IMR-90 (cell line): ENCODE data around the gene PXK. TPM values are rescaled to one million over a fixed set of nuclear protein-coding genes. Genes with fewer than 3 reads are reported as not detected.

Experiments used
- ATAC-seq: fragments of 200-7000 bp; cut with Tn5 transposase; 2 replicates; pipeline ENCODE4 v1.9.1; 2020; ENCODE audit warnings: low read depth, mild to moderate bottlenecking, moderate library complexity
- BruUV-seq: library from RNA; stranded (reverse); fragments of 400-500 nt; replicated peaks from 2 replicates; lab custom pipeline; 2021; lab: Mats Ljungman, UMichigan
- CTCF ChIA-PET: fragments of 300-600 bp; formaldehyde crosslinking; extraction: SDS; loops from one replicate; lab custom pipeline; 2021; ENCODE audit warnings: antibody characterized with exemption; lab: Yijun Ruan, JAX
- POLR2A ChIA-PET: fragments of 300-600 bp; sonication (Branson Sonifier 250); formaldehyde crosslinking; loops from one replicate; lab custom pipeline; 2022; ENCODE audit warnings: antibody characterized with exemption; ENCODE audit not compliant: unreplicated experiment; lab: Charles Lee
- DNase-seq: peaks from one replicate; pipeline ENCODE4 v3.0.0; 2013
- H2AFZ ChIP-seq: replicated peaks from 2 replicates; pipeline ENCODE3; 2013; ENCODE audit warnings: low read length, mild to moderate bottlenecking; ENCODE audit not compliant: poor library complexity
- H2AK5ac ChIP-seq: 2 replicates; pipeline ENCODE4 v1.6.1; 2013; ENCODE audit warnings: low read depth, low read length, inconsistent platforms
- H2AK9ac ChIP-seq: replicated peaks from 2 replicates; pipeline ENCODE3; 2013; ENCODE audit warnings: mild to moderate bottlenecking, low read depth, low read length, moderate library complexity; ENCODE audit not compliant: poor library complexity
- H2BK120ac ChIP-seq: 2 replicates; pipeline ENCODE4 v1.6.1; 2013; ENCODE audit warnings: low read depth, low read length, inconsistent platforms
- H2BK15ac ChIP-seq: 3 replicates; pipeline ENCODE4 v1.6.1; 2013; ENCODE audit warnings: low read depth, low read length, inconsistent platforms
- H2BK20ac ChIP-seq: 2 replicates; pipeline ENCODE4 v1.6.1; 2013; ENCODE audit warnings: low read depth, mild to moderate bottlenecking, inconsistent platforms, low read length, moderate library complexity
- H2BK5ac ChIP-seq: 2 replicates; pipeline ENCODE4 v1.6.1; 2013; ENCODE audit warnings: mild to moderate bottlenecking, low read depth, low read length, inconsistent platforms; ENCODE audit not compliant: poor library complexity, severe bottlenecking
- H3K14ac ChIP-seq: replicated peaks from 2 replicates; pipeline ENCODE4 v1.6.1; 2013; ENCODE audit warnings: low read depth, low read length, inconsistent platforms
- H3K18ac ChIP-seq: 2 replicates; pipeline ENCODE4 v1.6.1; 2013; ENCODE audit warnings: low read depth, low read length, control low read depth
- H3K23ac ChIP-seq: 2 replicates; pipeline ENCODE4 v1.6.1; 2013; ENCODE audit warnings: low read depth, low read length, inconsistent platforms
- H3K27ac ChIP-seq: 2 replicates; pipeline ENCODE4 v1.5.1; 2013; ENCODE audit warnings: mild to moderate bottlenecking, control low read depth, low read length; ENCODE audit not compliant: insufficient read depth
- H3K27me3 ChIP-seq: 2 replicates; pipeline ENCODE4 v1.6.1; 2013; ENCODE audit warnings: low read length; ENCODE audit not compliant: control insufficient read depth, insufficient read depth
- H3K36me3 ChIP-seq: 2 replicates; pipeline ENCODE4 v1.6.1; 2013; ENCODE audit warnings: low read length, mixed read lengths; ENCODE audit not compliant: control insufficient read depth, insufficient read depth
- H3K4ac ChIP-seq: 2 replicates; pipeline ENCODE4 v1.6.1; 2013; ENCODE audit warnings: low read depth, low read length, inconsistent platforms
- H3K4me1 ChIP-seq: 2 replicates; pipeline ENCODE4 v1.6.1; 2013; ENCODE audit warnings: low read length, mixed read lengths; ENCODE audit not compliant: control insufficient read depth, insufficient read depth
- H3K4me2 ChIP-seq: 2 replicates; pipeline ENCODE4 v1.6.1; 2013; ENCODE audit warnings: low read depth, mild to moderate bottlenecking, control low read depth, low read length, moderate library complexity
- H3K4me3 ChIP-seq: 2 replicates; pipeline ENCODE4 v1.5.1; 2013; ENCODE audit warnings: low read depth, mild to moderate bottlenecking, control low read depth, low read length, moderate library complexity; ENCODE audit not compliant: insufficient read depth
- H3K56ac ChIP-seq: 2 replicates; pipeline ENCODE4 v1.6.1; 2013; ENCODE audit warnings: low read length, inconsistent platforms; ENCODE audit not compliant: insufficient read depth; ENCODE audit errors: extremely low read depth
- H3K79me1 ChIP-seq, 2 experiments: 2 replicates each; pipeline ENCODE4 v1.6.1; 2013; ENCODE audit warnings: low read length in 2 of 2, inconsistent platforms in 1 of 2, low read depth in 1 of 2
- H3K9ac ChIP-seq: 2 replicates; pipeline ENCODE4 v1.6.1; 2013; ENCODE audit warnings: low read depth, low read length, control low read depth
- H3K9me1 ChIP-seq: 2 replicates; pipeline ENCODE4 v1.6.1; 2013; ENCODE audit warnings: low read length, inconsistent platforms; ENCODE audit not compliant: insufficient read depth
- H3K9me3 ChIP-seq: 2 replicates; pipeline ENCODE4 v1.6.1; 2013; ENCODE audit warnings: low read length; ENCODE audit not compliant: control insufficient read depth, insufficient read depth
- H4K20me1 ChIP-seq: 2 replicates; pipeline ENCODE4 v1.6.1; 2013; ENCODE audit warnings: low read length, inconsistent platforms; ENCODE audit not compliant: insufficient read depth
- H4K5ac ChIP-seq: 2 replicates; pipeline ENCODE4 v1.6.1; 2013; ENCODE audit warnings: mild to moderate bottlenecking, low read depth, low read length, control low read depth
- H4K8ac ChIP-seq, 2 experiments: 2 replicates each; pipeline ENCODE4 v1.6.1; 2013; ENCODE audit warnings: low read depth in 2 of 2, low read length in 2 of 2, control low read depth in 1 of 2, inconsistent platforms in 1 of 2
- H4K91ac ChIP-seq: 2 replicates; pipeline ENCODE4 v1.6.1; 2013; ENCODE audit warnings: low read depth, low read length, inconsistent platforms; ENCODE audit not compliant: insufficient read depth
- BHLHE40 ChIP-seq: fragments of 150-350 bp; IDR thresholded peaks from 2 replicates; pipeline ENCODE4 v1.6.1; 2016; ENCODE audit warnings: mild to moderate bottlenecking, low read depth, low read length
- CEBPB ChIP-seq: IDR thresholded peaks from 2 replicates; pipeline ENCODE4 v1.6.1; 2012; ENCODE audit warnings: low read depth, low read length, improper control_type of control experiment
- CHD1 ChIP-seq: IDR thresholded peaks from 2 replicates; pipeline ENCODE4 v1.6.1; 2012; ENCODE audit warnings: low read depth, low read length, improper control_type of control experiment
- FOS ChIP-seq: fragments of 150-350 bp; IDR thresholded peaks from 2 replicates; pipeline ENCODE4 v1.6.1; 2016; ENCODE audit warnings: low read depth, low read length
- MAFK ChIP-seq: IDR thresholded peaks from 2 replicates; pipeline ENCODE4 v1.6.1; 2012; ENCODE audit warnings: low read depth, low read length, improper control_type of control experiment
- MAZ ChIP-seq: IDR thresholded peaks from 2 replicates; pipeline ENCODE4 v1.6.1; 2012; ENCODE audit warnings: low read depth, mild to moderate bottlenecking, low read length, improper control_type of control experiment, moderate library complexity, borderline replicate concordance
- MXI1 ChIP-seq: IDR thresholded peaks from 2 replicates; pipeline ENCODE4 v1.6.1; 2012; ENCODE audit warnings: low read depth, mild to moderate bottlenecking, low read length, moderate library complexity, borderline replicate concordance
- NFE2L2 ChIP-seq: fragments of 150-350 bp; IDR thresholded peaks from 2 replicates; pipeline ENCODE4 v1.6.1; 2016; ENCODE audit warnings: low read depth, mild to moderate bottlenecking, low read length
- POLR2A ChIP-seq: IDR thresholded peaks from 2 replicates; pipeline ENCODE4 v1.6.1; 2012; ENCODE audit warnings: mild to moderate bottlenecking, low read depth, low read length
- RAD21 ChIP-seq: IDR thresholded peaks from 2 replicates; pipeline ENCODE4 v1.6.1; 2012; ENCODE audit warnings: low read length, improper control_type of control experiment
- RCOR1 ChIP-seq: IDR thresholded peaks from 2 replicates; pipeline ENCODE4 v1.6.1; 2012; ENCODE audit warnings: mild to moderate bottlenecking, low read length, improper control_type of control experiment; ENCODE audit not compliant: insufficient replicate concordance
- RFX5 ChIP-seq: IDR thresholded peaks from 2 replicates; pipeline ENCODE4 v1.8.0; 2012; ENCODE audit warnings: low read depth, mild to moderate bottlenecking, low read length, moderate library complexity
- WGBS, 2 experiments: methylation state at CpG; one replicate each; pipeline versions ENCODE4 v1.1.5 to v1.1.7; 2013; ENCODE audit warnings: missing lambda C conversion rate in 2 of 2; ENCODE audit not compliant: insufficient read length in 1 of 2; ENCODE audit errors: extremely low coverage in 2 of 2; 5-methylcytosine and 5-hydroxymethylcytosine counted together
- dilution Hi-C: fragments of 300-500 bp; cut with HindIII; formaldehyde crosslinking; loops from one replicate; pipeline ENCODE4 v1.14.3; 2018; ENCODE audit warnings: low sequenced_read_pairs; ENCODE audit not compliant: unreplicated experiment
- in situ Hi-C: fragments of 300-500 bp; cut with MboI; formaldehyde crosslinking; loops from 3 replicates; pipeline ENCODE4 v1.14.3; 2019; ENCODE audit warnings: low sequenced_read_pairs, inconsistent platforms, mixed read lengths
- intact Hi-C: fragments of 100-400 bp; cut with micrococcal nuclease; formaldehyde crosslinking; loops from 2 replicates; pipeline ENCODE4 v1.10.0; 2022
- polyA plus RNA-seq, 3 experiments: library from polyadenylated mRNA; depleted of rRNA; stranded (reverse); fragments of >200 nt; gene quantifications; 2 replicates each; pipeline ENCODE4 v1.2.3, GENCODE V29; 2012; ENCODE audit warnings: low replicate concordance in 1 of 3
- total RNA-seq: library from RNA; depleted of rRNA; stranded (reverse); fragments of >200 nt; gene quantifications from 2 replicates; pipeline ENCODE4 v1.2.3, GENCODE V29; 2012
- TF ChIP-seq, protein P1 (sequence below): conservative IDR thresholded peaks from 2 replicates; pipeline ENCODE4 v1.5.1; 2012; ENCODE audit warnings: mild to moderate bottlenecking, low read depth, low read length, improper control_type of control experiment
- TF ChIP-seq, protein P2 (sequence below): fragments of 150-350 bp; IDR thresholded peaks from 2 replicates; pipeline ENCODE4 v1.6.1; 2016; ENCODE audit warnings: low read depth, mild to moderate bottlenecking, low read length, moderate library complexity, borderline replicate concordance

Gene PXK
- total and polyA plus RNA-seq, 2 of the 4 experiments (the other 2 are of a cell fraction) = 14.3 to 17.7 TPM

DNA sequence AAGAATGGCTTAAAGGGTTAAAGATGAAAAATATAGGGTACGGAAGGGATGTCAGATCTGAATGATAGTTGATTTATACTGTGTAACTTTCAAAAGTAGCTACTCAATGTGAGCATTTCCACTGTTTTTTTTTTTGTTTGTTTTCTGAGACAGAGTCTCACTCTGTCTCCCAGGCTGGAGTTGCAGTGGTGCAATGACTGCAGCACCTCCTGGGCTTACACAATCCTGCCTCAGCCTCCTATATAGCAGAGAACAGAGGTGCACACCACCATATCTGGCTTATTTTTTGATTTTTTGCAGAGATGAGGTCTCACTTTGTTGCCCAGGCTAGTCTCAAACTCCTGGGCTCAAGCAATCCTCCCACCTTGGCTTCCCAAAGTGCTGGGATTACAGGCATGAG, 9.9 kb upstream of the PXK start:
- H4K91ac ChIP-seq = no peak overlapping the region
- no peak overlapping the region for H4K8ac ChIP-seq
- intact Hi-C loops (loop anchor here (1.0 kb wide), 1 partner anchor 25 kb away; no protein-coding TSS in a partner anchor), dilution Hi-C loops (no loop called here), in situ Hi-C loops (loop anchor here (10.0 kb wide), 2 partner anchors 172 to 302 kb away; partner anchors contain the start of gene KCTD6)
- H2AFZ ChIP-seq = no peak overlapping the region
- H3K27me3 ChIP-seq = no peaks in the 10 kb centered on the region
- no peak overlapping the region for H2BK15ac ChIP-seq
- ChIA-PET CTCF (no interaction called here), POLR2A (no interaction called here)
- no peak overlapping the region for H3K4me3 ChIP-seq
- no peak overlapping the region for H3K56ac ChIP-seq
- no peak overlapping the region for H3K27ac ChIP-seq
- H3K9me1 ChIP-seq = peaks cover 9% of the 10 kb centered on the region
- H3K9me3 ChIP-seq = no peaks in the 10 kb centered on the region
- no peak overlapping the region for H2AK9ac ChIP-seq
- H2BK120ac ChIP-seq = no peak overlapping the region
- DNase-seq (no peak), ATAC-seq (no peak)
- no peak overlapping the region for H3K4ac ChIP-seq
- H3K23ac ChIP-seq = no peak overlapping the region
- H2BK5ac ChIP-seq = no peak overlapping the region
- H3K4me2 ChIP-seq = no peak overlapping the region
- peaks cover 3 to 10% of the 10 kb centered on the region in 2 experiments; a peak in 2 of 4 replicates for H3K79me1 ChIP-seq
- TF ChIP-seq, protein P1, sequence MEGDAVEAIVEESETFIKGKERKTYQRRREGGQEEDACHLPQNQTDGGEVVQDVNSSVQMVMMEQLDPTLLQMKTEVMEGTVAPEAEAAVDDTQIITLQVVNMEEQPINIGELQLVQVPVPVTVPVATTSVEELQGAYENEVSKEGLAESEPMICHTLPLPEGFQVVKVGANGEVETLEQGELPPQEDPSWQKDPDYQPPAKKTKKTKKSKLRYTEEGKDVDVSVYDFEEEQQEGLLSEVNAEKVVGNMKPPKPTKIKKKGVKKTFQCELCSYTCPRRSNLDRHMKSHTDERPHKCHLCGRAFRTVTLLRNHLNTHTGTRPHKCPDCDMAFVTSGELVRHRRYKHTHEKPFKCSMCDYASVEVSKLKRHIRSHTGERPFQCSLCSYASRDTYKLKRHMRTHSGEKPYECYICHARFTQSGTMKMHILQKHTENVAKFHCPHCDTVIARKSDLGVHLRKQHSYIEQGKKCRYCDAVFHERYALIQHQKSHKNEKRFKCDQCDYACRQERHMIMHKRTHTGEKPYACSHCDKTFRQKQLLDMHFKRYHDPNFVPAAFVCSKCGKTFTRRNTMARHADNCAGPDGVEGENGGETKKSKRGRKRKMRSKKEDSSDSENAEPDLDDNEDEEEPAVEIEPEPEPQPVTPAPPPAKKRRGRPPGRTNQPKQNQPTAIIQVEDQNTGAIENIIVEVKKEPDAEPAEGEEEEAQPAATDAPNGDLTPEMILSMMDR = no peak
- TF ChIP-seq MAZ = no peak
- no peak for TF ChIP-seq RCOR1
- no peak for TF ChIP-seq FOS
- TF ChIP-seq BHLHE40 = no peak
- TF ChIP-seq CEBPB = no peak
- no peak for TF ChIP-seq MXI1
- TF ChIP-seq MAFK = no peak
- TF ChIP-seq, protein P2, sequence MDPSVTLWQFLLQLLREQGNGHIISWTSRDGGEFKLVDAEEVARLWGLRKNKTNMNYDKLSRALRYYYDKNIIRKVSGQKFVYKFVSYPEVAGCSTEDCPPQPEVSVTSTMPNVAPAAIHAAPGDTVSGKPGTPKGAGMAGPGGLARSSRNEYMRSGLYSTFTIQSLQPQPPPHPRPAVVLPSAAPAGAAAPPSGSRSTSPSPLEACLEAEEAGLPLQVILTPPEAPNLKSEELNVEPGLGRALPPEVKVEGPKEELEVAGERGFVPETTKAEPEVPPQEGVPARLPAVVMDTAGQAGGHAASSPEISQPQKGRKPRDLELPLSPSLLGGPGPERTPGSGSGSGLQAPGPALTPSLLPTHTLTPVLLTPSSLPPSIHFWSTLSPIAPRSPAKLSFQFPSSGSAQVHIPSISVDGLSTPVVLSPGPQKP = no peak
- TF ChIP-seq CHD1 = no peak
- TF ChIP-seq RFX5 = no peak
- TF ChIP-seq NFE2L2 = no peak
- no peak for TF ChIP-seq POLR2A
- TF ChIP-seq RAD21 = no peak
- no peak overlapping the region for H2AK5ac ChIP-seq
- no peak overlapping the region for H2BK20ac ChIP-seq
- H3K36me3 ChIP-seq = peaks cover 12% of the 10 kb centered on the region
- H3K9ac ChIP-seq = no peak overlapping the region
- H3K14ac ChIP-seq = no peak overlapping the region
- no peak overlapping the region for H4K5ac ChIP-seq
- 100% methylated on average over 1 of the region's 1 CpG; no CpG with 5 or more reads in 1 of the 2 experiments for WGBS, 2 experiments
- peaks cover 13% of the 10 kb centered on the region for H3K4me1 ChIP-seq
- peaks cover 3% of the 10 kb centered on the region; the same call in 1 of the 2 replicates for H4K20me1 ChIP-seq
- no peak overlapping the region for H3K18ac ChIP-seq
- BruUV-seq = no TSS peak
